Femur (tissue), 1 donor: ENCODE measurements around the gene PPEF1.
"Not testable (repeated sequence)": the region's sequence is repeated elsewhere in the genome, so short reads cannot be mapped to it uniquely, and the experiment has no call there.

Experiments used
- DNase-seq: peaks from one replicate; pipeline ENCODE4 v3.0.0-alpha.2; 2017

The PPEF1 gene

GRCh38 chrX:18799911-18800310 lies 92.5 kb downstream of the PPEF1 start:
- DNase-seq = no peak

- no peak for DNase-seq
Measured at GRCh38 chrX:18809641-18810040, 102.2 kb downstream of the PPEF1 start.

- DNase-seq = no peak
Measured at GRCh38 chrX:18810416-18810815, 103.0 kb downstream of the PPEF1 start.

- no peak for DNase-seq
Measured at GRCh38 chrX:18825375-18825774, 117.9 kb downstream of the PPEF1 start.

GRCh38 chrX:18828832-18829404 lies 121.5 kb downstream of the PPEF1 start:
- DNase-seq = no peak

GRCh38 chrX:18833071-18833731 lies 125.8 kb downstream of the PPEF1 start:
- DNase-seq = peak; percentile 77

- DNase-seq = not testable (repeated sequence)
Measured at GRCh38 chrX:18847901-18848300, 140.5 kb downstream of the PPEF1 start.

GRCh38 chrX:18855919-18856644 lies 148.6 kb downstream of the PPEF1 start:
- DNase-seq = no peak

- DNase-seq = no peak
Measured at GRCh38 chrX:18856645-18856997, 149.2 kb downstream of the PPEF1 start.

- no peak for DNase-seq
Measured at GRCh38 chrX:18861511-18861910, 154.1 kb downstream of the PPEF1 start.

GRCh38 chrX:18864390-18864920 lies 157.0 kb downstream of the PPEF1 start:
- DNase-seq = no peak

GRCh38 chrX:18871161-18871890 lies 163.9 kb downstream of the PPEF1 start:
- no peak for DNase-seq

- no peak for DNase-seq
Measured at GRCh38 chrX:18871970-18872369, 164.5 kb downstream of the PPEF1 start.

- no peak for DNase-seq
Measured at GRCh38 chrX:18872621-18873020, 165.2 kb downstream of the PPEF1 start.

- no peak for DNase-seq
Measured at GRCh38 chrX:18873189-18873791, 165.8 kb downstream of the PPEF1 start.

GRCh38 chrX:18873836-18874235 lies 166.4 kb downstream of the PPEF1 start:
- DNase-seq = no peak

- no peak for DNase-seq
Measured at GRCh38 chrX:18874560-18875255, 167.3 kb downstream of the PPEF1 start.

GRCh38 chrX:18875256-18875878 lies 167.9 kb downstream of the PPEF1 start:
- DNase-seq = no peak

- DNase-seq = no peak
Measured at GRCh38 chrX:18877469-18877868, 170.0 kb downstream of the PPEF1 start.
